Neuronal stem cell (in vitro differentiated cells): ENCODE results near the gene TMPRSS15.

Experiments used
- DNase-seq: peaks from one replicate; pipeline ENCODE4 v3.0.0-alpha.2; 2013; ENCODE audit warnings: low spot score
- H2AFZ ChIP-seq: one replicate; pipeline ENCODE4 v1.6.1; 2013; ENCODE audit warnings: mild to moderate bottlenecking, low read length, inconsistent platforms
- H2AK5ac ChIP-seq: 2 replicates; pipeline ENCODE4 v1.6.1; 2013; ENCODE audit warnings: low read depth, mild to moderate bottlenecking, inconsistent platforms, low read length, moderate library complexity, mixed read lengths
- H2BK120ac ChIP-seq: 2 replicates; pipeline ENCODE4 v1.6.1; 2013; ENCODE audit warnings: low read depth, mild to moderate bottlenecking, inconsistent platforms, low read length, moderate library complexity, mixed read lengths
- H2BK12ac ChIP-seq: one replicate; pipeline ENCODE4 v1.6.1; 2013; ENCODE audit warnings: low read length, inconsistent platforms
- H2BK15ac ChIP-seq: 2 replicates; pipeline ENCODE4 v1.6.1; 2013; ENCODE audit warnings: mild to moderate bottlenecking, low read length, inconsistent platforms, mixed read lengths
- H2BK5ac ChIP-seq: one replicate; pipeline ENCODE4 v1.6.1; 2013; ENCODE audit warnings: inconsistent platforms, mild to moderate bottlenecking, low read length, moderate library complexity
- H3K14ac ChIP-seq: one replicate; pipeline ENCODE4 v1.6.1; 2013; ENCODE audit warnings: low read length, inconsistent platforms
- H3K18ac ChIP-seq: 2 replicates; pipeline ENCODE4 v1.6.1; 2013; ENCODE audit warnings: low read length, inconsistent platforms
- H3K23ac ChIP-seq: 2 replicates; pipeline ENCODE4 v1.6.1; 2013; ENCODE audit warnings: low read depth, mild to moderate bottlenecking, mixed read lengths, low read length, inconsistent platforms; ENCODE audit not compliant: poor library complexity
- H3K27ac ChIP-seq: replicated peaks from 3 replicates; pipeline ENCODE4 v1.5.1; 2013; ENCODE audit warnings: low read length, inconsistent platforms
- H3K27me3 ChIP-seq, 3 experiments: 2 replicates each; pipeline ENCODE4 v1.6.1; 2013; ENCODE audit warnings: low read length in 3 of 3, mild to moderate bottlenecking in 2 of 3, inconsistent platforms in 1 of 3, low read depth in 1 of 3, mixed read lengths in 1 of 3, moderate library complexity in 1 of 3; ENCODE audit not compliant: control insufficient read depth in 3 of 3, insufficient read depth in 3 of 3
- H3K36me3 ChIP-seq, 2 donors: replicated peaks in 1 of 2; 2 replicates each; pipeline ENCODE4 v1.6.1; 2013; ENCODE audit warnings: low read length in 2 of 2; ENCODE audit not compliant: control insufficient read depth in 2 of 2, insufficient read depth in 2 of 2
- H3K4ac ChIP-seq: 2 replicates; pipeline ENCODE4 v1.6.1; 2013; ENCODE audit warnings: inconsistent platforms, mild to moderate bottlenecking, low read length, moderate library complexity
- H3K4me1 ChIP-seq, 2 donors: 1 replicate in 1 of 2; 2 replicates in 1 of 2; pipeline ENCODE4 v1.6.1; 2013; ENCODE audit warnings: low read length in 2 of 2, low read depth in 1 of 2; ENCODE audit not compliant: control insufficient read depth in 2 of 2, insufficient read depth in 1 of 2
- H3K4me2 ChIP-seq: one replicate; pipeline ENCODE4 v1.6.1; 2013; ENCODE audit warnings: mild to moderate bottlenecking, low read length, inconsistent platforms; ENCODE audit not compliant: insufficient read depth, poor library complexity, severe bottlenecking
- H3K4me3 ChIP-seq, 2 donors: 2 replicates each; pipeline ENCODE4 v1.5.1; 2013; ENCODE audit warnings: low read length in 2 of 2, mild to moderate bottlenecking in 2 of 2, inconsistent platforms in 1 of 2, moderate library complexity in 1 of 2
- H3K79me1 ChIP-seq: one replicate; pipeline ENCODE4 v1.6.1; 2013; ENCODE audit warnings: low read depth, mild to moderate bottlenecking, inconsistent platforms, low read length, moderate library complexity
- H3K9ac ChIP-seq: one replicate; pipeline ENCODE4 v1.6.1; 2013; ENCODE audit warnings: mild to moderate bottlenecking, low read depth, low read length, inconsistent platforms; ENCODE audit not compliant: poor library complexity
- H3K9me3 ChIP-seq, 2 donors: replicated peaks in 1 of 2; 2 replicates each; pipeline versions ENCODE3 to v1.6.1; 2013; ENCODE audit warnings: low read length in 2 of 2, mild to moderate bottlenecking in 2 of 2, inconsistent platforms in 1 of 2, low read depth in 1 of 2, mixed read lengths in 1 of 2, moderate library complexity in 1 of 2; ENCODE audit not compliant: control insufficient read depth in 2 of 2, insufficient read depth in 1 of 2
- H4K8ac ChIP-seq: one replicate; pipeline ENCODE4 v1.6.1; 2013; ENCODE audit warnings: low read depth, mild to moderate bottlenecking, inconsistent platforms, low read length, moderate library complexity
- H4K91ac ChIP-seq: one replicate; pipeline ENCODE4 v1.6.1; 2013; ENCODE audit warnings: low read length, low read depth, mild to moderate bottlenecking, inconsistent platforms; ENCODE audit not compliant: poor library complexity
- WGBS, 2 donors: extraction: QIAGEN DNeasy Blood & Tissue Kit; methylation state at CpG; one replicate each; pipeline ENCODE4 v1.1.7; 2013; ENCODE audit warnings: missing lambda C conversion rate in 2 of 2, mixed read lengths in 1 of 2; ENCODE audit not compliant: insufficient read length in 2 of 2, insufficient replicate concordance in 1 of 2; ENCODE audit errors: extremely low coverage in 2 of 2; 5-methylcytosine and 5-hydroxymethylcytosine counted together

TMPRSS15 gene

DNA sequence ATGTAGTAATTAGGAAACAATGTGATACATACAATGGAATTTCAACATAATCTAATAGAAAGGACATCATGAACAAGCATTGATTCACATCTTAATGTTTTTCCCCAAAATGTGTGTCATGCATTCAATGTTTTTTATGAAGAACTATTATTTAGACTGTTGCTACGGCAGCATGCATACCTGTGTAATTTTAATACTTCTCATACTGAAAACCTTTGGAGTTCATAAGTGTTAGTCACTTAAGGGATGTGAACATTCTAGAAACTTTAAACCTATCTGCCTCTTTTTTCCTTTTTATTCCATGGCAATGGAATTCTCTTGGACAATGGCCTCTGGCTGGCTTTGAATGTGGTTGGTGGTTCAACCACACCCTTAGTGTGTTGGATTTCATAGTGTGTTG, 48.6 kb downstream of the TMPRSS15 start:
- no CpG with 5 or more reads among the region's 1 CpG for WGBS, 2 donors
- no peak overlapping the region for H3K4ac ChIP-seq
- peaks cover 0 to 5% of the 10 kb centered on the region in 2 donors for H3K4me1 ChIP-seq
- no peak overlapping the region for H2BK5ac ChIP-seq
- no peak overlapping the region for H2BK15ac ChIP-seq
- H3K36me3 ChIP-seq: no peaks in the 10 kb centered on the region
- H3K14ac ChIP-seq: no peak overlapping the region
- no peaks in the 10 kb centered on the region for H3K79me1 ChIP-seq
- no peak overlapping the region for H2AK5ac ChIP-seq
- H2BK120ac ChIP-seq: no peak overlapping the region
- no peaks in the 10 kb centered on the region for H3K27me3 ChIP-seq
- DNase-seq: no peak
- H2BK12ac ChIP-seq: no peak overlapping the region
- no peak overlapping the region for H3K18ac ChIP-seq
- H3K9ac ChIP-seq: no peak overlapping the region
- no peak overlapping the region for H2AFZ ChIP-seq
- H3K4me3 ChIP-seq: no peak overlapping the region
- H3K27ac ChIP-seq: no peak overlapping the region
- no peaks in the 10 kb centered on the region for H3K9me3 ChIP-seq
- no peak overlapping the region for H3K4me2 ChIP-seq
- no peak overlapping the region for H3K23ac ChIP-seq
- no peak overlapping the region for H4K8ac ChIP-seq
- H4K91ac ChIP-seq: no peak overlapping the region

DNA sequence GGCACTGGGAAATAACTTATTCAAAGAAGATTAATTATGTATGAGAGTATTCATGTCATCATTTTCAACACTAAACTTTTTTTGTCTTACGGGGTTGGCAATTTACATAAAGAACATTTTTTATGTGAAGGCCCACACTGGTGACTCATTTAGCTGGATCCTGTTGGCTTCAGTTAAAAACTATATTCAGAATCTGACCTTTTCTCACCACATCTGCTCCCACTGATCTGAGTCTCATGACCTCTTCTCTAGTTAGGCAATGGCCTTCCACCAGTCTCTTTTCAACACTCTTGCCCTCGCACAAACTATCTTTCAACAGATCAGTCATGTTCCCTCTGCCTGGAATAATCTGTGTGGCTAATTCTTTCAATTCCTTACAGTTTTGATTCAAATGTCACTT, 53.4 kb downstream of the TMPRSS15 start:
- H2AFZ ChIP-seq: no peak overlapping the region
- H2BK15ac ChIP-seq: no peak overlapping the region
- no peak overlapping the region for H3K4me3 ChIP-seq
- no peak overlapping the region for H4K8ac ChIP-seq
- no peak overlapping the region for H2AK5ac ChIP-seq
- no peak overlapping the region for H3K14ac ChIP-seq
- no peaks in the 10 kb centered on the region for H3K27me3 ChIP-seq
- DNase-seq: no peak
- no peak overlapping the region for H2BK120ac ChIP-seq
- H3K18ac ChIP-seq: no peak overlapping the region
- peaks cover 0 to 5% of the 10 kb centered on the region in 2 donors for H3K4me1 ChIP-seq
- no peaks in the 10 kb centered on the region for H3K36me3 ChIP-seq
- no peak overlapping the region for H2BK5ac ChIP-seq
- no CpG with 5 or more reads among the region's 2 CpGs for WGBS, 2 donors
- H3K4me2 ChIP-seq: no peak overlapping the region
- H4K91ac ChIP-seq: no peak overlapping the region
- H3K9me3 ChIP-seq: no peaks in the 10 kb centered on the region
- H3K4ac ChIP-seq: no peak overlapping the region
- no peaks in the 10 kb centered on the region for H3K79me1 ChIP-seq
- no peak overlapping the region for H3K27ac ChIP-seq
- no peak overlapping the region for H3K9ac ChIP-seq
- H3K23ac ChIP-seq: no peak overlapping the region
- no peak overlapping the region for H2BK12ac ChIP-seq

DNA sequence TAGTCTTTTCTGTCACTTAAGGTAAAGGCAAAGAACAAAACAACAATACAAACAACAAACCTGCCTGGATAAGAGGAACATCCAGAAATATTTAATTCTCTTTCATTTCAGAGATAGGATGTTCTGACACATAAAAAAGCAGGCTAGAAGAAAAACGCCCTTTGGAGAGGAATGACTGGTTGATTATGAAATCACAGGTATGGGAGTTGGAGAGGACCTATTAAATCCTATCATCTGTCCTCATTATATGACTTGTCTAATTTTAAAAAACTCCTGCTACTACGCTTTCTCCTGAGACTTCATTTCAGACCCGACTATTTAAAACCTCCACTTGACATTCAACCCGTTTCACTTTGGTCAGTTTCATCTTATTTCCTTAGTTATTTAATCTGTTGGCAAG, 54.1 kb downstream of the TMPRSS15 start:
- Histone ChIP-seq H3K9ac (no peak overlapping the region), H3K23ac (no peak overlapping the region), H2BK12ac (no peak overlapping the region), H2AFZ (no peak overlapping the region), H3K18ac (no peak overlapping the region), H3K79me1 (no peaks in the 10 kb centered on the region), H3K4me2 (no peak overlapping the region), H3K27me3 (no peaks in the 10 kb centered on the region), H2BK120ac (no peak overlapping the region), H2BK5ac (no peak overlapping the region), H3K27ac (no peak overlapping the region), H4K8ac (no peak overlapping the region), H3K4me1 (peaks cover 0 to 5% of the 10 kb centered on the region in 2 donors), H3K36me3 (no peaks in the 10 kb centered on the region), H2AK5ac (no peak overlapping the region), H4K91ac (no peak overlapping the region), H2BK15ac (no peak overlapping the region), H3K14ac (no peak overlapping the region), H3K4ac (no peak overlapping the region), H3K9me3 (no peaks in the 10 kb centered on the region), H3K4me3 (no peak overlapping the region)
- WGBS, 2 donors: no CpG with 5 or more reads among the region's 4 CpGs
- no peak for DNase-seq

DNA sequence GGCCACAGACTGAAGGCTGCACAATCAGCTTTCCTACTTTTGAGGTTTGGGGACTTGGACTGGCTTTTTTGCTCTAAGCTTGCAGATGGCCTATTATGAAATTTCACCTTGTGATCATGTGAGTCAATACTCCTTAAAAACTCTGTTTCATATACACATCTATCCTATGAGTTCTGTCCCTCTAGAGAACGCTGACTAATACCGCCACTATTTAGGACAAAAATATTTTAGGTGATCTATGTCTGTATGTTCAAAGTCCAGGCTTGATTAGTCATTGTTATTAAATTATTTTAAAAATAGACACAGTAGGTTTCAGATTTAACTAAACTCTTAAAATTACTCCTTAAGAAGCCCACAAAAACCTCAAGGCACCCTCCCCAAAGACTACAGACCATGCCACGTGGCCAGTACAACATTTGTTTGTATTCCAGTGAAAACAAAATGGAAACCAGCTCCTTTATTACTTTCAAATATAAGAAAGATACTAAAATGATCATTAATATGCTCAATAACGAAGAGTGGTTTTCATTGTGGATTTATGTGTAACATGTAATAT, 63.1 kb downstream of the TMPRSS15 start:
- no peak overlapping the region for H2AK5ac ChIP-seq
- H3K4ac ChIP-seq: no peak overlapping the region
- no peak overlapping the region for H2AFZ ChIP-seq
- H3K9me3 ChIP-seq: no peaks in the 10 kb centered on the region
- no peak overlapping the region for H3K4me3 ChIP-seq
- H3K27me3 ChIP-seq: no peaks in the 10 kb centered on the region
- H3K14ac ChIP-seq: no peak overlapping the region
- no peak overlapping the region for H3K27ac ChIP-seq
- H2BK120ac ChIP-seq: no peak overlapping the region
- no peak overlapping the region for H4K8ac ChIP-seq
- no peak overlapping the region for H3K18ac ChIP-seq
- H3K9ac ChIP-seq: no peak overlapping the region
- H3K4me1 ChIP-seq: no peaks in the 10 kb centered on the region
- no peak overlapping the region for H2BK15ac ChIP-seq
- H4K91ac ChIP-seq: no peak overlapping the region
- H3K79me1 ChIP-seq: no peaks in the 10 kb centered on the region
- no peaks in the 10 kb centered on the region for H3K36me3 ChIP-seq
- no CpG with 5 or more reads among the region's 4 CpGs for WGBS, 2 donors
- H2BK5ac ChIP-seq: no peak overlapping the region
- no peak overlapping the region for H3K23ac ChIP-seq
- H3K4me2 ChIP-seq: no peak overlapping the region
- H2BK12ac ChIP-seq: no peak overlapping the region
- DNase-seq: no peak
